COLO668 (cell line): ENCODE measurements around the gene ARHGEF1.
"Not testable (repeated sequence)": the region's sequence is repeated elsewhere in the genome, so short reads cannot be mapped to it uniquely, and the experiment has no call there.

Experiments used
- DNase-seq: peaks from one replicate; lab custom pipeline; 2025; ENCODE audit not compliant: unreplicated experiment; lab: John Stamatoyannopoulos, UW

ARHGEF1 gene

GRCh38 chr19:41861846-41862245 lies 21.1 kb upstream of the ARHGEF1 start:
- DNase-seq: no peak

DNA sequence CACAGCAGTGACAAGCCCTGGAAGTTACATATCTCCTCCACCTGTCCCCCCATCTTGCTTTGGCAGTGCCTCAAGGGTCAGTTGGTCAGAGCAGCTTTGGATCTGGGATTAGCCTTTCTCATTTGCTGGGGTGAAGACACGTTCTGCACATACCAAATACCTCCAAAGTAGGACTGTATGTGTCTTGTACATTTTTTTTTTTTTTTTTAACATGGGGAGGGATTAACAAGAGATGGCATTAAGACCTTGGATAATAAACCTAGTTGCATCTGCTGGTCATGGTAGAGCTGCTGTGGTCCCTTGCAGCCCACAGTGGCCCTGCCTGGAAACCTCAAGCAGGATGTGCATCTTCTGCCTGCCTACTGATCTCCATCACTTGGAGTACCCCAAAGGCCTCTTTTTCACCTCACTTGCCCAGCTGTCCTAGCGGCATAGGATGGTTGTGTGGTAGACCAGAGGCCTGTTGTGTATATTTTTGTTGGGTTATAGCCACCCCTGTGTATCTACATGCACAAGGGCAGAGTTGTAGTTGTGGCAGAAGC lies 20.5 kb upstream of the ARHGEF1 start:
- no peak for DNase-seq

GRCh38 chr19:41863209-41863931 lies 19.6 kb upstream of the ARHGEF1 start:
- no peak for DNase-seq

DNA sequence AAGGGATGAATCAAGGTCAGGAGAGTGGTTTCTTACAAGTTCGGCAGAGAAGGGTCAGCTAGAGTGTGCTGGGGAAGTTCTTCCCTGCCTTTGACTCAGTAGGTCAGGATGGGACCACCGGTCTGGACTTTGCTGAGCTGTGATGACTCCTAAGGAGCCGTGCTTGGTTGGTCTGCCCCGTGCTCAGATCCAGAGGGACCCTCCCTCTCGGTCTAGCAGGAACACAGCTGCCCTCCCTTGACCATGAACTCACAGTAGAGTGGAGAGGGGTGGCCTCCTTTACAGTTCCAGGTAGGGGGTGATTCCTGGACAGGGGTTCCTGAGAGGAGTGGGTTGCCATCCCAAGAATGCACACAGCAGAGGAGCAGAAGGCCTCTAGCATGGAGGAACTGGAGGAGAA lies 18.6 kb upstream of the ARHGEF1 start:
- DNase-seq: no peak

- peak; percentile 38 for DNase-seq
Observed at GRCh38 chr19:41866284-41866683, 16.7 kb upstream of the ARHGEF1 start.

GRCh38 chr19:41868120-41868988 lies 14.6 kb upstream of the ARHGEF1 start:
- no peak for DNase-seq

DNA sequence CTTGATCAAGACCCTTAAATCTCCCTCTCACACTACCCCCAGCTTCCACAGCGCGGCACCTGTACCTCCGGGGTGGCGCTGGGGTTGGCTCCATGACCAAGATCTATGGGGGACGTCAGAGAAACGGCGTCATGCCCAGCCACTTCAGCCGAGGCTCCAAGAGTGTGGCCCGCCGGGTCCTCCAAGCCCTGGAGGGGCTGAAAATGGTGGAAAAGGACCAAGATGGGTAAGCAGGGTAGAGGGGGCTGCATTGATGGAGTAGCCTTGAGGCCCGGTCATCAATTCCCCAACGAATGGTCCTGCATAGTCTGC lies 14.0 kb upstream of the ARHGEF1 start:
- no peak for DNase-seq

- DNase-seq: peak; percentile 9
Observed at GRCh38 chr19:41869374-41869955, 13.5 kb upstream of the ARHGEF1 start.

- no peak for DNase-seq
Observed at GRCh38 chr19:41870401-41870873, 12.5 kb upstream of the ARHGEF1 start.

DNA sequence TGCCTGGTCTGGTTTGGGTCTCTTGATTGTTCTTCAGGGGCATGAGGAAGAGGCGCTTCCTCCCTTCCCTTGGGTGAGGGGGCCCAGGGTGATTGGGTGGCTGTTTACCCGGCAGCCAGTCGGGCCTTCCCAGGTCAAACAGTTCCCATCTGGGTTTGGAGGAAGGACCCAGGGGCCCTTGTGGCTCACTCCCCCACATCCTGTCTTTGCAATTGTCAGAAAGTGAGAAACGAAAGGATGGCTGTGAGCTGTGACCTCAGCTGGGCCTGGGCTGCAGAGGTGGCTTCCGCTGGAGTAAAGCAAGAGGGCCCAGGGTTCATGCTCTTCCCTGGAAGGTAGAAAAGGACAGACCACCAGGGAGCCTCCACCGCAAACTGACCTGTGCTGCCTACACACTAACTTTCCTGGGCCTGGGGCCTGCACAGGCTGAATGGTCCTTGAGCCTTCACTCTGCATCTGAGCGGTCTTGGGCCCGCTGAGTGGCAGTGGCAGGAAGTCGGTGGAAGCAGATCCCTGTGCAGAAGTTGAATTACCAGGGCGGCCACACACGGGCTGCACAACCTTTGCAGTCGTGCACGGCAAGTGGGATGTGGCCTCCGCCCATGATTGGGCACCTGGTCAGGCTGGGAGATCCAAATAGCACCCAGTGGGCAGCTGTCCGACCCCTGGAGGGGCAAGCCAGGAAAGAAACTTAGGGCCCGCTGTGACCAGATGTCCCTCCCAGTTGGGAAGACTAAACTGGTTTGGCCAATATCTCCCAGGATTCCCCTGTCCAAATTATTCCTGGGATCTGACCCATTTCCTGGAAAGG lies 11.2 kb upstream of the ARHGEF1 start:
- no peak for DNase-seq

DNA sequence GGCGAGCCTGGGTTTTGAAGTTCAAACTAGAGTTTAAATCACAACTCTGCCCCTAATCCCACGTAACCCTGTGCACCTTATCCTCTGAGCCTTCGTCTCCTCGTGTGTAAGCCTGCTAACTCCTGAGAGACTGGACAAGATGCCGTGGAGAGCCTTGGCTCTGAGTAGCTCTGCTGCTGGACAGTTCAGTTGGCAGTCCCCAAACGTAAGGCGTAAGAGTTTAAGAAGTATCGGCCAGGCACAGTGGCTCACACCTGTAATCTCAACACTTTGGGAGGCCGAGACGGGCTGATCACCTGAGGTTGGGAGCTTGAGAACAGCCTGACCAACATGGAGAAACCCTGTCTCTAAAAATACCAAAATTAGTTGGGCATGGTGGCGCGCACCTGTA lies 10.6 kb upstream of the ARHGEF1 start:
- DNase-seq: no peak

GRCh38 chr19:41872775-41873647 lies 10.0 kb upstream of the ARHGEF1 start:
- peak; percentile 75 for DNase-seq

DNA sequence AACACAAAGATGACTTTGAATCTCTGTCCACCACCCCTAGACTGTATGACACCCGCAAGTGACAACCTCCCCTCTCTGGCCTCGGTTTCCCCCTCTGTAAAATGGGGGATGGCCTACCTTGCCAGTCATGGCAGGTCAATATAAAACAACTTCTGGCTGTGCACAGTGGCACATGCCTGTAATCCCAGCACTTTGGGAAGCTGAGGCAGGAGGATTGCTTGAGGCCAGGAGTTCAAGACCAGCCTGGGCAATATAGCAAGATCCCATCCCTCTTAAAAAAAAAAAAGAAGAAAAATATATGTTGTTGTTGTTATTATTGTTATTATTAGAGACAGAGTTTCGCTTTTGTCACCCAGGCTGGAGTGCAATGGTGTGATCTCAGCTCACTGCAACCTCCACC lies 7.0 kb upstream of the ARHGEF1 start:
- DNase-seq: not testable (repeated sequence)

GRCh38 chr19:41876847-41877832 lies 5.8 kb upstream of the ARHGEF1 start, which contains the start of gene CD79A:
TSS of gene CD79A (plus strand) at chr19:41877279. CDS start at chr19:41877305, 26 bp downstream.
- no peak for DNase-seq

GRCh38 chr19:41877916-41878905 lies 4.8 kb upstream of the ARHGEF1 start:
- DNase-seq: no peak

DNA sequence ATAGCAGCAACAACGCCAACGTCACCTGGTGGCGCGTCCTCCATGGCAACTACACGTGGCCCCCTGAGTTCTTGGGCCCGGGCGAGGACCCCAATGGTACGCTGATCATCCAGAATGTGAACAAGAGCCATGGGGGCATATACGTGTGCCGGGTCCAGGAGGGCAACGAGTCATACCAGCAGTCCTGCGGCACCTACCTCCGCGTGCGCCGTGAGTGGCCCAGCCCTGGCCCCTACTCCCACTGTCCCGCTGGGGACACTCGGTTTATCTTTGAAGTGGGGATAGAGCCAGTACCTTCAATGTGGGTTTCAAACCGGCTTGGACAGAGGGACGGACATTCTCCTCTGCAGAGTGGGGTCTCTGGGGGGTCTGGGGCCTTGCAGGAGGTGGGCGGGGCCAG lies 3.9 kb upstream of the ARHGEF1 start:
- DNase-seq: no peak

DNA sequence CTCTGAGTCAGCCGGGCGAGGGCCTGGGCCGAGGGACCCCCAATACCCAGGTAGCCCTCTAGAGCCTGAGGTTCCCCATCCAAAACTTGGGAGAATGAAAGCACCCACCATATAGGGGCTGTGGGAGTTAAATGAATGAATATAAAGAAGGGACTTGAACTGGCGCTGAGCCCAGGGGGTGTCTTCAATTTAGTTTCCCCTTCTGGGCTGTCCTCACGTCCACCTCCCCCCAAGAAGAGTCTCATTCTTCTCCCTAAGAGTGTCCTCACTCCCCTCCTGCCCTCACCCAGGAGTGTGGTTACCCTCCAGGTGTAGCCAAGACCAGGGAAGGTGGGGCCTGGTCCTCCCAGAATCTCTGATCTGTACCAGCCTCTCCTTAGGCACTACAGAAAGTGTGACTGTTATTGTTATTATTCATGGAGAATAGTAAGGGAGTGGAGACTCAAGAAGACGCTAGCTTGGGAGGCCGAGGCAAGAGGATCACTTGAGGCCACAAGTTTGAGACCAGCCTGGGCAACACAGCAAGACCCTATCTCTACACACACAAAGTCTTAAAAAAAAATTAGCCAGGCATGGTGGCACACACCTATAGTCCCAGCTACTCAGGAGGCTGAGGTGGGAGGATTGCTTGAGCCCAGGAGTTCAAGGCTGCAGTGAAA lies 3.2 kb upstream of the ARHGEF1 start:
- no peak for DNase-seq
